Astrocyte (in vitro differentiated cells and primary cell): ENCODE measurements around the gene ZNF609. TPM values are rescaled to one million over a fixed set of nuclear protein-coding genes. Genes with fewer than 3 reads are reported as not detected.

Experiments used
- DNase-seq: peaks from one replicate; pipeline ENCODE4 v3.0.0-alpha.2; 2010; ENCODE audit warnings: low read depth
- FAIRE-seq: peaks from 2 replicates; lab custom pipeline; 2011; peaks lifted over from hg19 to GRCh38; lab: Jason Lieb, UNC
- H2AFZ ChIP-seq: 2 replicates; pipeline ENCODE4 v1.6.0; 2012; ENCODE audit warnings: low read depth, low read length, inconsistent platforms
- H3K27ac ChIP-seq: 2 replicates; pipeline ENCODE4 v1.5.1; 2011; ENCODE audit warnings: low read depth, low read length, inconsistent platforms
- H3K27me3 ChIP-seq: 2 replicates; pipeline ENCODE4 v1.6.0; 2011; ENCODE audit warnings: low read length, inconsistent platforms; ENCODE audit not compliant: insufficient read depth
- H3K36me3 ChIP-seq: 2 replicates; pipeline ENCODE4 v1.5.1; 2011; ENCODE audit warnings: low read length, inconsistent platforms; ENCODE audit not compliant: insufficient read depth
- H3K4me1 ChIP-seq: 2 replicates; pipeline ENCODE4 v1.5.1; 2011; ENCODE audit warnings: low read length, inconsistent platforms; ENCODE audit not compliant: insufficient read depth
- H3K4me2 ChIP-seq: 2 replicates; pipeline ENCODE4 v1.6.0; 2012; ENCODE audit warnings: low read length, inconsistent platforms
- H3K4me3 ChIP-seq: 2 replicates; pipeline ENCODE4 v1.5.1; 2011; ENCODE audit warnings: low read depth, mild to moderate bottlenecking, low read length, inconsistent platforms; ENCODE audit not compliant: insufficient read depth
- H3K79me2 ChIP-seq: 2 replicates; pipeline ENCODE4 v1.6.0; 2012; ENCODE audit warnings: mild to moderate bottlenecking, low read length, inconsistent platforms; ENCODE audit not compliant: insufficient read depth
- H3K9ac ChIP-seq: 2 replicates; pipeline ENCODE4 v1.6.0; 2012; ENCODE audit warnings: mild to moderate bottlenecking, low read length, inconsistent platforms
- H3K9me3 ChIP-seq: 2 replicates; pipeline ENCODE4 v1.5.1; 2012; ENCODE audit warnings: low read depth, mild to moderate bottlenecking, low read length, inconsistent platforms; ENCODE audit not compliant: insufficient read depth
- H4K20me1 ChIP-seq: 2 replicates; pipeline ENCODE4 v1.6.0; 2012; ENCODE audit warnings: low read length, inconsistent platforms; ENCODE audit not compliant: insufficient read depth
- H3K27ac Mint-ChIP-seq: one replicate; pipeline ENCODE4 v1.8.0; 2021; ENCODE audit warnings: mild to moderate bottlenecking, mixed read lengths; ENCODE audit not compliant: unreplicated experiment
- H3K27me3 Mint-ChIP-seq: one replicate; pipeline ENCODE4 v1.8.0; 2021; ENCODE audit warnings: low read depth, mixed read lengths; ENCODE audit not compliant: unreplicated experiment
- H3K36me3 Mint-ChIP-seq: one replicate; pipeline ENCODE4 v1.8.0; 2021; ENCODE audit warnings: low read depth, mixed read lengths; ENCODE audit not compliant: unreplicated experiment
- H3K4me1 Mint-ChIP-seq: one replicate; pipeline ENCODE4 v1.8.0; 2021; ENCODE audit warnings: low read depth, mixed read lengths; ENCODE audit not compliant: unreplicated experiment
- H3K4me3 Mint-ChIP-seq: one replicate; pipeline ENCODE4 v1.8.0; 2021; ENCODE audit warnings: mild to moderate bottlenecking, moderate library complexity, mixed read lengths; ENCODE audit not compliant: unreplicated experiment
- H3K9me3 Mint-ChIP-seq: one replicate; pipeline ENCODE4 v1.8.0; 2021; ENCODE audit warnings: mild to moderate bottlenecking, mixed read lengths; ENCODE audit not compliant: unreplicated experiment
- EZH2 ChIP-seq: IDR thresholded peaks from 2 replicates; pipeline ENCODE4 v1.6.1; 2012; ENCODE audit warnings: mild to moderate bottlenecking, low read length, inconsistent platforms; ENCODE audit not compliant: insufficient read depth
- total RNA-seq: library from RNA; stranded (reverse); gene quantifications from 2 replicates; pipeline ENCODE4 v1.2.1, GENCODE V29; 2021
- TF ChIP-seq, protein P1 (sequence below): IDR thresholded peaks from 2 replicates; pipeline ENCODE4 v1.5.1; 2011; ENCODE audit warnings: low read depth, mild to moderate bottlenecking, inconsistent platforms, low read length, moderate library complexity; ENCODE audit not compliant: insufficient read depth

ZNF609 gene
- total RNA-seq, 1 donor from 2014 or later: 38.5 TPM

DNA sequence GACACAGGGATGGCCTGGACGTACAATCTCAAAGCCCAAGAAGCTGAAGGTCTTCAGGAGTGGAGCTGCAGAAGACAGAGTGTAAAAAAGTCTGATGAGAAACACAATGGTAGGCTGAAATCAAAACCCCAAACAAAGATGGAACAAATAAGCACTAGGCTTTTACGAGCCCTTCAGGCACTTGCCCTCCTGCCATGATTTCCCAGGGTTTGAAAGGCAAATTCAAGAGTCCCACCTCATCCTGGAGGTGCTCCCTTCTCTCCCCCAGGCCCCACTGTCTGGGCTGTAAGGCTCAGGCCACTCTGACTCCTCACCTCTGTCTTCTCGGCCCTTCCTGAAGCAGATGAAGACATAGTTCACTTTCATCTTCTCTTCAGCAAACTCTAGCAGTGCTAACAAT is 228.4 kb downstream of the ZNF609 start:
- peaks cover 73% of the 10 kb centered on the region for H4K20me1 ChIP-seq
- H3K27ac ChIP-seq: no peak overlapping the region
- peaks cover 16% of the 10 kb centered on the region for H3K79me2 ChIP-seq
- Mint-ChIP-seq H3K9me3 (no peaks in the 10 kb centered on the region), H3K36me3 (peaks cover 15% of the 10 kb centered on the region), H3K27me3 (no peaks in the 10 kb centered on the region), H3K4me1 (peaks cover 16% of the 10 kb centered on the region), H3K27ac (no peak overlapping the region), H3K4me3 (no peak overlapping the region)
- H3K27me3 ChIP-seq: no peaks in the 10 kb centered on the region
- no peak for DNase-seq
- peaks cover 42% of the 10 kb centered on the region for H3K36me3 ChIP-seq
- TF ChIP-seq, protein P1, sequence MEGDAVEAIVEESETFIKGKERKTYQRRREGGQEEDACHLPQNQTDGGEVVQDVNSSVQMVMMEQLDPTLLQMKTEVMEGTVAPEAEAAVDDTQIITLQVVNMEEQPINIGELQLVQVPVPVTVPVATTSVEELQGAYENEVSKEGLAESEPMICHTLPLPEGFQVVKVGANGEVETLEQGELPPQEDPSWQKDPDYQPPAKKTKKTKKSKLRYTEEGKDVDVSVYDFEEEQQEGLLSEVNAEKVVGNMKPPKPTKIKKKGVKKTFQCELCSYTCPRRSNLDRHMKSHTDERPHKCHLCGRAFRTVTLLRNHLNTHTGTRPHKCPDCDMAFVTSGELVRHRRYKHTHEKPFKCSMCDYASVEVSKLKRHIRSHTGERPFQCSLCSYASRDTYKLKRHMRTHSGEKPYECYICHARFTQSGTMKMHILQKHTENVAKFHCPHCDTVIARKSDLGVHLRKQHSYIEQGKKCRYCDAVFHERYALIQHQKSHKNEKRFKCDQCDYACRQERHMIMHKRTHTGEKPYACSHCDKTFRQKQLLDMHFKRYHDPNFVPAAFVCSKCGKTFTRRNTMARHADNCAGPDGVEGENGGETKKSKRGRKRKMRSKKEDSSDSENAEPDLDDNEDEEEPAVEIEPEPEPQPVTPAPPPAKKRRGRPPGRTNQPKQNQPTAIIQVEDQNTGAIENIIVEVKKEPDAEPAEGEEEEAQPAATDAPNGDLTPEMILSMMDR: no peak
- no peak for TF ChIP-seq EZH2
- peaks cover 9% of the 10 kb centered on the region for H3K4me1 ChIP-seq
- H3K9ac ChIP-seq: no peak overlapping the region
- H3K4me3 ChIP-seq: no peak overlapping the region
- no peaks in the 10 kb centered on the region for H3K9me3 ChIP-seq
- H3K4me2 ChIP-seq: no peak overlapping the region
- H2AFZ ChIP-seq: no peak overlapping the region
- no peak for FAIRE-seq

DNA sequence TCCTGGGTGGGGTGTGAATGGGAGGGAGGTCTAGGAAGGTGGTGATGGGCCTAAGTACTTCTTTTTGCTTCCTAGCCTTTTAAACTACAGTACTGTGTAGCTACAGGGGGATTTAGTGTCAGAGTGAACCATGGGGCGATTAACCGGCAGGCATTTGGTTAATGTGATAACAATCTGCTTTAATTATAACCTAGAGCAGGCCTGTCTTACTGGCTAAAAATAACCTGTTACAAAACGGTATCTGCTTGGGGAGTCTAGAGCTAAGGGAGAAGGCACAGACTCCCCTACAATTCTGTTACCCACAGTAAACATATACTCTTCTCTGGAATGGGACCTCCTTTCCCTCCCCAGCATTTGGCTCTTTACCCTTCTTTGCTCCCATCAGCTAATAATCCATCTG is 229.6 kb downstream of the ZNF609 start:
- Mint-ChIP-seq H3K27ac (no peak overlapping the region), H3K4me1 (peaks cover 19% of the 10 kb centered on the region)

More for the DNA sequence above, 229.6 kb downstream of the ZNF609 start:
- TF ChIP-seq, protein P1: no peak
- TF ChIP-seq EZH2: no peak
- peaks cover 17% of the 10 kb centered on the region for H3K36me3 Mint-ChIP-seq
- Histone ChIP-seq H2AFZ (no peak overlapping the region), H3K9me3 (no peaks in the 10 kb centered on the region), H3K4me2 (no peak overlapping the region), H3K4me3 (no peak overlapping the region), H4K20me1 (peaks cover 83% of the 10 kb centered on the region), H3K79me2 (peaks cover 26% of the 10 kb centered on the region), H3K27ac (no peak overlapping the region), H3K27me3 (no peaks in the 10 kb centered on the region), H3K36me3 (peaks cover 42% of the 10 kb centered on the region), H3K4me1 (peaks cover 9% of the 10 kb centered on the region), H3K9ac (no peak overlapping the region)
- no peaks in the 10 kb centered on the region for H3K9me3 Mint-ChIP-seq
- no peaks in the 10 kb centered on the region for H3K27me3 Mint-ChIP-seq
- FAIRE-seq: no peak
- no peak overlapping the region for H3K4me3 Mint-ChIP-seq
- DNase-seq: no peak
